Suprapubic skin (tissue), 4 donors: ENCODE results near the gene MIOS. TPM values are rescaled to one million over a fixed set of nuclear protein-coding genes. Genes with fewer than 3 reads are reported as not detected.

Experiments
- DNase-seq, 2 donors: peaks; one replicate each; pipeline ENCODE4 v3.0.0-alpha.2; 2019; ENCODE audit warnings: low spot score in 2 of 2
- H3K27ac ChIP-seq: fragments of 200-600 bp; sonication (generic); one replicate; pipeline ENCODE4 v1.5.1; 2019
- H3K27me3 ChIP-seq: fragments of 200-600 bp; sonication (generic); one replicate; pipeline ENCODE4 v1.5.1; 2019
- H3K36me3 ChIP-seq: fragments of 200-600 bp; sonication (generic); one replicate; pipeline ENCODE4 v1.5.1; 2019
- H3K4me1 ChIP-seq: fragments of 200-600 bp; sonication (generic); one replicate; pipeline ENCODE4 v1.5.1; 2019
- H3K4me3 ChIP-seq: fragments of 200-600 bp; sonication (generic); one replicate; pipeline ENCODE4 v1.5.1; 2019; ENCODE audit warnings: mild to moderate bottlenecking
- H3K9me3 ChIP-seq: fragments of 200-600 bp; sonication (generic); one replicate; pipeline ENCODE4 v1.5.1; 2019
- CTCF ChIP-seq, 2 donors: fragments of 200-600 bp in 1 of 2; fragments of 450-650 bp in 1 of 2; sonication (generic) in 1 of 2; IDR thresholded peaks; one replicate each; pipeline ENCODE4 v1.5.1; 2016 to 2019; ENCODE audit warnings: antibody characterized with exemption in 2 of 2, mild to moderate bottlenecking in 1 of 2, moderate library complexity in 1 of 2
- EP300 ChIP-seq: sonication (generic); formaldehyde crosslinking; IDR thresholded peaks from one replicate; pipeline ENCODE4 v1.6.1; 2017; ENCODE audit warnings: antibody characterized with exemption
- POLR2A ChIP-seq, 2 donors: fragments of 450-650 bp; IDR thresholded peaks; one replicate each; pipeline ENCODE4 v1.6.1; 2017; ENCODE audit warnings: antibody characterized with exemption in 2 of 2, mild to moderate bottlenecking in 2 of 2, moderate library complexity in 2 of 2
- POLR2AphosphoS5 ChIP-seq, 3 donors: sonication (generic); formaldehyde crosslinking; IDR thresholded peaks; one replicate each; pipeline ENCODE4 v1.6.1; 2017; ENCODE audit warnings: antibody characterized with exemption in 3 of 3
- WGBS: methylation state at CpG from one replicate; pipeline ENCODE4 v1.1.5; 2018; 5-methylcytosine and 5-hydroxymethylcytosine counted together
- total RNA-seq, 4 donors: library from RNA; depleted of rRNA; stranded (reverse); fragments of >200 nt; gene quantifications; one replicate each; pipeline ENCODE4 v1.1.0, GENCODE V29; 2016

The MIOS gene
- total RNA-seq, 4 donors from 2014 or later = 45.1 to 65.8 (median 55.7) TPM

GRCh38 chr7:7562736-7563135, 3.9 kb upstream of the MIOS start:
- H3K4me1 ChIP-seq = peaks cover 44% of the 10 kb centered on the region
- H3K4me3 ChIP-seq = no peak overlapping the region
- no peaks in the 10 kb centered on the region for H3K9me3 ChIP-seq
- 60% methylated on average over 3 of the region's 3 CpGs for WGBS
- peak overlapping the region; percentile 78 for H3K27ac ChIP-seq
- no peaks in the 10 kb centered on the region for H3K36me3 ChIP-seq
- TF ChIP-seq EP300 (no peak), POLR2AphosphoS5 (IDR thresholded peaks at IDR 0.05) (no peak), POLR2A (IDR thresholded peaks at IDR 0.05) (no peak), CTCF (IDR thresholded peaks at IDR 0.05) (no peak)
- no peaks in the 10 kb centered on the region for H3K27me3 ChIP-seq
- no peak for DNase-seq

GRCh38 chr7:7563269-7563668, 3.4 kb upstream of the MIOS start:
- H3K4me1 ChIP-seq = peaks cover 49% of the 10 kb centered on the region
- TF ChIP-seq EP300 = no peak
- no peak for TF ChIP-seq POLR2AphosphoS5 (IDR thresholded peaks at IDR 0.05)
- no peak for TF ChIP-seq CTCF (IDR thresholded peaks at IDR 0.05)
- TF ChIP-seq POLR2A (IDR thresholded peaks at IDR 0.05) = no peak
- H3K9me3 ChIP-seq = no peaks in the 10 kb centered on the region
- whole genome bisulfite sequencing = 65% methylated on average over 5 of the region's 5 CpGs
- no peaks in the 10 kb centered on the region for H3K27me3 ChIP-seq
- no peaks in the 10 kb centered on the region for H3K36me3 ChIP-seq
- no peak overlapping the region for H3K4me3 ChIP-seq
- peak overlapping the region; percentile 78 for H3K27ac ChIP-seq
- DNase-seq = no peak

GRCh38 chr7:7563813-7564212, 2.9 kb upstream of the MIOS start:
- H3K4me3 ChIP-seq = no peak overlapping the region
- H3K4me1 ChIP-seq = peaks cover 54% of the 10 kb centered on the region
- no peak for DNase-seq
- peak overlapping the region; percentile 78 for H3K27ac ChIP-seq
- H3K36me3 ChIP-seq = no peaks in the 10 kb centered on the region
- no peaks in the 10 kb centered on the region for H3K9me3 ChIP-seq
- no peaks in the 10 kb centered on the region for H3K27me3 ChIP-seq
- no peak for TF ChIP-seq POLR2A (IDR thresholded peaks at IDR 0.05)
- no peak for TF ChIP-seq EP300
- TF ChIP-seq POLR2AphosphoS5 (IDR thresholded peaks at IDR 0.05) = no peak
- no peak for TF ChIP-seq CTCF (IDR thresholded peaks at IDR 0.05)

DNA sequence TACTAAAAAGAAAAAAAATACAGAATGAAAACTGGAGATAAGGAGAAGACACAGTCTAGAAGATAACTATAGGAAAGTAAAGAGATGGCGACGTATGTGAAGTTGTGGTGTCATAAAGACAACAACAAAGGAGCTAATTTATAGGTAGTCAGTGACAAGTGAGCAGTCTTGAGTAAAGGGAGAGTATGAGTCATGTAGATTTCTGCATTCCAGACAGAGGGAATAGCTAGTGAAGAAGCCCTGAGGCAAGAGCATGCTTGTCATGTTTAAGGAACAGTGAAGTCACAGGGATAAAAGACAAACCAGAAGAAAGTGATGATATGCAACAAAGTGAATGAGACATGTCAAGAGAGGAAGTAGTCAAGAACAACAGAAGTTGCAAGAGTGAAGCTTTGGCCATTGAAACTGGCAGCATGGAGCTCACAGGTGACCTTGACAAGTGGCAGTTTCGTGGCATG, 2.3 kb upstream of the MIOS start:
- DNase-seq = no peak
- peaks cover 60% of the 10 kb centered on the region for H3K4me1 ChIP-seq
- TF ChIP-seq EP300 (no peak), POLR2A (IDR thresholded peaks at IDR 0.05) (no peak), POLR2AphosphoS5 (IDR thresholded peaks at IDR 0.05) (no peak), CTCF (IDR thresholded peaks at IDR 0.05) (no peak)
- H3K27me3 ChIP-seq = no peaks in the 10 kb centered on the region
- H3K36me3 ChIP-seq = no peaks in the 10 kb centered on the region
- H3K27ac ChIP-seq = peak overlapping the region; percentile 78
- 74% methylated on average over 3 of the region's 3 CpGs for WGBS
- H3K4me3 ChIP-seq = no peak overlapping the region
- no peaks in the 10 kb centered on the region for H3K9me3 ChIP-seq

- WGBS = 75% methylated on average over 4 of the region's 4 CpGs
- no peaks in the 10 kb centered on the region for H3K27me3 ChIP-seq
- TF ChIP-seq EP300 (no peak), POLR2AphosphoS5 (IDR thresholded peaks at IDR 0.05) (no peak), POLR2A (IDR thresholded peaks at IDR 0.05) (no peak), CTCF (IDR thresholded peaks at IDR 0.05) (no peak)
- H3K9me3 ChIP-seq = no peaks in the 10 kb centered on the region
- no peaks in the 10 kb centered on the region for H3K36me3 ChIP-seq
- DNase-seq = no peak
- peaks cover 68% of the 10 kb centered on the region for H3K4me1 ChIP-seq
- H3K27ac ChIP-seq = peak overlapping the region; percentile 97
- no peak overlapping the region for H3K4me3 ChIP-seq
Observed at GRCh38 chr7:7565018-7565680, 1.5 kb upstream of the MIOS start.
